PC-3 (cell line): ENCODE measurements around the gene STPG4. TPM values are rescaled to one million over a fixed set of nuclear protein-coding genes. Genes with fewer than 3 reads are reported as not detected.

Experiments
- ATAC-seq: fragments of 200-7000 bp; cut with Tn5 transposase; 2 replicates; pipeline ENCODE4 v1.9.1; 2020; ENCODE audit warnings: mild to moderate bottlenecking, moderate library complexity
- BruUV-seq: library from RNA; stranded (reverse); fragments of 400-500 nt; replicated peaks from 2 replicates; lab custom pipeline; 2021; lab: Mats Ljungman, UMichigan
- CTCF ChIA-PET: fragments of 300-600 bp; sonication (Branson Sonifier 250); formaldehyde crosslinking; loops from one replicate; lab custom pipeline; 2022; ENCODE audit warnings: antibody characterized with exemption; lab: Charles Lee
- POLR2A ChIA-PET: fragments of 300-600 bp; sonication (Branson Sonifier 250); formaldehyde crosslinking; loops from one replicate; lab custom pipeline; 2022; ENCODE audit warnings: antibody characterized with exemption; ENCODE audit not compliant: unreplicated experiment; lab: Charles Lee
- DNase-seq: peaks from one replicate; pipeline ENCODE4 v3.0.0-alpha.2; 2015
- H2AFZ ChIP-seq: fragments of 300-600 bp; sonication (generic); 2 replicates; pipeline ENCODE4 v1.6.0; 2016; ENCODE audit warnings: antibody characterized with exemption, low read length
- H3F3A ChIP-seq: fragments of 300-600 bp; sonication (generic); one replicate; pipeline ENCODE4 v1.6.0; 2017; ENCODE audit warnings: antibody characterized with exemption, low read length, control low read depth, mild to moderate bottlenecking; ENCODE audit not compliant: unreplicated experiment
- H3K27ac ChIP-seq: fragments of 300-600 bp; sonication (generic); 2 replicates; pipeline ENCODE4 v1.5.1; 2016; ENCODE audit warnings: mild to moderate bottlenecking, low read length
- H3K27me3 ChIP-seq: fragments of 300-600 bp; sonication (generic); 2 replicates; pipeline ENCODE4 v1.6.1; 2016; ENCODE audit warnings: low read length, mixed read lengths
- H3K36me3 ChIP-seq: fragments of 300-600 bp; sonication (generic); 2 replicates; pipeline ENCODE4 v1.6.1; 2016; ENCODE audit warnings: low read depth, mixed run types, low read length, mixed read lengths
- H3K4me1 ChIP-seq: fragments of 300-600 bp; sonication (generic); 2 replicates; pipeline ENCODE4 v1.5.1; 2016; ENCODE audit warnings: low read length; ENCODE audit not compliant: insufficient read depth
- H3K4me2 ChIP-seq: fragments of 300-600 bp; sonication (generic); 2 replicates; pipeline ENCODE4 v1.6.0; 2016; ENCODE audit warnings: low read length
- H3K4me3 ChIP-seq: fragments of 300-600 bp; sonication (generic); 2 replicates; pipeline ENCODE4 v1.5.1; 2016; ENCODE audit warnings: mild to moderate bottlenecking, low read length, mixed read lengths
- H3K79me2 ChIP-seq: fragments of 300-600 bp; sonication (generic); 2 replicates; pipeline ENCODE4 v1.6.1; 2017; ENCODE audit warnings: low read length, mixed read lengths
- H3K9ac ChIP-seq: fragments of 300-600 bp; sonication (generic); 2 replicates; pipeline ENCODE4 v1.6.0; 2016; ENCODE audit warnings: mild to moderate bottlenecking, low read length
- H3K9me2 ChIP-seq: fragments of 300-600 bp; sonication (generic); replicated peaks from 2 replicates; pipeline ENCODE4 v1.6.1; 2016; ENCODE audit warnings: mixed run types, low read length, mixed read lengths
- H3K9me3 ChIP-seq: fragments of 300-600 bp; sonication (generic); 2 replicates; pipeline ENCODE4 v1.6.1; 2016; ENCODE audit warnings: low read length, mixed read lengths
- H4K20me1 ChIP-seq: fragments of 300-600 bp; sonication (generic); 2 replicates; pipeline ENCODE4 v1.6.1; 2016; ENCODE audit warnings: low read length, mixed read lengths
- CTCF ChIP-seq: fragments of 300-600 bp; sonication (generic); conservative IDR thresholded peaks from 2 replicates; pipeline ENCODE4 v1.5.1; 2017; ENCODE audit warnings: antibody characterized with exemption, low read depth, mild to moderate bottlenecking, low read length
- EZH2 ChIP-seq: fragments of 300-600 bp; sonication (generic); IDR thresholded peaks from one replicate; pipeline ENCODE4 v1.6.1; 2017; ENCODE audit warnings: antibody characterized with exemption, mild to moderate bottlenecking, low read length; ENCODE audit not compliant: unreplicated experiment
- EZH2phosphoT487 ChIP-seq: fragments of 300-600 bp; sonication (generic); IDR thresholded peaks from 2 replicates; pipeline ENCODE4 v1.6.1; 2018; ENCODE audit warnings: mild to moderate bottlenecking, antibody characterized with exemption, low read length, borderline replicate concordance
- intact Hi-C: fragments of 100-400 bp; cut with micrococcal nuclease; formaldehyde crosslinking; loops from 2 replicates; pipeline ENCODE4 v1.9.0; 2023
- total RNA-seq: library from RNA; depleted of rRNA; stranded (reverse); fragments of >200 nt; gene quantifications from 2 replicates; pipeline ENCODE4 v1.2.3, GENCODE V29; 2014

The STPG4 gene
- total RNA-seq, 1 experiment from 2014 or later: 2.4 TPM

DNA sequence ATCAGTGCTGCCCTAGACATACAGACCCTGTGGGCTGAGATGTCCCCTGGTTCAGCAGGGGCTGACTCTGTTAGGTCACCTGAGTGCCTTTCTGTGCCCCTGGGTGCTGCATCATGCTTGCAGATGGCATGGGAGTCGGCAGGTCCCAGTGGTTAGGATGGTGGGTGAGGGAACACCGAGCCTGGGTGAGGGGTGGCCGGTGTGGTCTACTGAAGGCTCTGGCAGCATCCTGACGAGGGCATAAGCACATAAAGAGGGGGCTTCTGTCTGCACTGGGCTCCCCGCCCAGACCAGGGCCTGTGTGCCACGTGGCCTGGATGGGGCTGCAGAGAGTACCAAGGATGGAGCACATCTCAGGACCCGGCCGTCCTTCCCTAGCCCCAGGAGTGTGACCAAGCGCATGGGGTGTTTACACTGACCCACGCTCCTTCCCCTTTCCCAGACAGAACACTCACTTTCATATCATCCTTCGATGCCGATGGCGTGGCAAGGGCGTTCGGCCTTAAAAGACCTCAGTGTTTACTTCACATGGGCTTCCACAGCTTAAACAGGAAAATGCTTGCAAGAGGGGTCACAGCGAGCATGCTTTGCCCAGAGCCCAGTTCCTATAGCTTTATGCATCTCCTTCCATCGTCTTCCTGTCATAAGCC, 115.1 kb downstream of the STPG4 start:
- Histone ChIP-seq H3K4me3 (no peak overlapping the region), H3K27me3 (no peaks in the 10 kb centered on the region), H3F3A (peaks cover 6% of the 10 kb centered on the region), H3K9me2 (no peaks in the 10 kb centered on the region), H3K79me2 (0 out of 2 replicates have a peak, but pooled peaks cover 4% of the 10 kb centered on the region), H3K9me3 (no peaks in the 10 kb centered on the region), H3K4me1 (peaks cover 61% of the 10 kb centered on the region), H2AFZ (no peak overlapping the region), H3K36me3 (peaks cover 7% of the 10 kb centered on the region), H4K20me1 (no peaks in the 10 kb centered on the region), H3K4me2 (no peak overlapping the region), H3K9ac (no peak overlapping the region), H3K27ac (no peak overlapping the region)
- POLR2A ChIA-PET: no interaction called here
- no peak for ATAC-seq
- no peak for DNase-seq
- no TSS peak for BruUV-seq
- TF ChIP-seq EZH2phosphoT487: no peak
- no peak for TF ChIP-seq EZH2
- no peak for TF ChIP-seq CTCF
- intact Hi-C loops: no loop called here
- CTCF ChIA-PET: no interaction called here

DNA sequence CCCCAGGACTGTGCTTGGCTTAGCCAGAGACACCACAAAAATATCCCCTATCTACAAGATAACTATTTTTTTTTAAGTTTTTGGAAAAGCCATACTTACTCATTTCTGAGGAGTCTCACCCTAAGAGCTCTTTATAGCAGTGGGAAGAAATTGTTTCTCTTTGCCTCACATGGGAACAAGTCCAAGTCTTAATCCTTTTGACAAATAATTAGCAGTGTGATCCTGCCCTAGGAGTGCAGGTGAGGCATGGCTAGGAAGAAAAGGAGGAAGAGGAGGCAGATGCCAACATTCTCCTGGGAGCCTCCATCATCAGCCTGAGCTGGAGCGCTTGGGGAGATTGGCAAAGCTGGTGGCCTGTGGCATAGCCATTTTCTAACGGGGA, 115.6 kb downstream of the STPG4 start:
- POLR2A ChIA-PET: no interaction called here
- ATAC-seq (no peak), DNase-seq (no peak)
- BruUV-seq: no TSS peak
- Histone ChIP-seq H3K9ac (no peak overlapping the region), H3K79me2 (0 out of 2 replicates have a peak, but pooled peaks cover 4% of the 10 kb centered on the region), H3K9me3 (no peaks in the 10 kb centered on the region), H3K36me3 (peaks cover 7% of the 10 kb centered on the region), H3K27ac (no peak overlapping the region), H3K4me3 (no peak overlapping the region), H3K9me2 (no peaks in the 10 kb centered on the region), H3K4me2 (no peak overlapping the region), H2AFZ (no peak overlapping the region), H3K4me1 (peaks cover 61% of the 10 kb centered on the region), H3K27me3 (no peaks in the 10 kb centered on the region), H4K20me1 (no peaks in the 10 kb centered on the region), H3F3A (peaks cover 6% of the 10 kb centered on the region)
- intact Hi-C loops: no loop called here
- no peak for TF ChIP-seq CTCF
- TF ChIP-seq EZH2phosphoT487: no peak
- TF ChIP-seq EZH2: no peak
- CTCF ChIA-PET: no interaction called here

GRCh38 chr2:47038656-47039488, 116.2 kb downstream of the STPG4 start:
- intact Hi-C loops: no loop called here
- peaks cover 60% of the 10 kb centered on the region for H3K4me1 ChIP-seq
- H2AFZ ChIP-seq: no peak overlapping the region
- peaks cover 7% of the 10 kb centered on the region for H3K36me3 ChIP-seq
- H3K9me2 ChIP-seq: no peaks in the 10 kb centered on the region
- no peak overlapping the region for H3K4me2 ChIP-seq
- no TSS peak for BruUV-seq
- H3F3A ChIP-seq: peaks cover 6% of the 10 kb centered on the region
- CTCF ChIA-PET: no interaction called here
- H3K9me3 ChIP-seq: no peaks in the 10 kb centered on the region
- POLR2A ChIA-PET: no interaction called here
- TF ChIP-seq CTCF (no peak), EZH2phosphoT487 (no peak), EZH2 (no peak)
- ATAC-seq: no peak
- H3K27ac ChIP-seq: no peak overlapping the region
- H4K20me1 ChIP-seq: no peaks in the 10 kb centered on the region
- H3K27me3 ChIP-seq: no peaks in the 10 kb centered on the region
- H3K9ac ChIP-seq: no peak overlapping the region
- no peak overlapping the region for H3K4me3 ChIP-seq
- 0 out of 2 replicates have a peak, but pooled peaks cover 4% of the 10 kb centered on the region for H3K79me2 ChIP-seq
- no peak for DNase-seq
